HL-60 (cell line): ENCODE measurements around the gene SMYD1.
A peak's percentile ranks its signal among the peaks of the same experiment; 100 is the strongest.

Experiments used
- DNase-seq, 2 experiments: peaks; one replicate each; pipeline ENCODE4 v3.0.0-alpha.2; 2010 to 2020; ENCODE audit warnings: low read depth in 1 of 2, low spot score in 1 of 2
- H3K27ac ChIP-seq: fragments of 250-450 bp; sonication (Bioruptor Pico); replicated peaks from 2 replicates; pipeline ENCODE4 v1.5.1; 2020; ENCODE audit warnings: mild to moderate bottlenecking, moderate library complexity
- H3K27me3 ChIP-seq: fragments of 250-450 bp; sonication (Bioruptor Pico); 2 replicates; pipeline ENCODE4 v1.5.1; 2021; ENCODE audit warnings: mild to moderate bottlenecking, moderate library complexity; ENCODE audit not compliant: insufficient read depth, poor library complexity, severe bottlenecking
- H3K4me3 ChIP-seq: replicated peaks from 2 replicates; pipeline ENCODE4 v1.5.1; 2011; ENCODE audit warnings: mild to moderate bottlenecking, control low read depth, low read length; ENCODE audit not compliant: insufficient read depth
- CTCF ChIP-seq: IDR thresholded peaks from one replicate; pipeline ENCODE4 v1.5.1; 2011; ENCODE audit warnings: low read length, control low read depth, inconsistent platforms; ENCODE audit not compliant: insufficient read depth
- GABPA ChIP-seq: IDR thresholded peaks from 2 replicates; pipeline ENCODE4 v1.6.1; 2012; ENCODE audit warnings: low read depth
- POLR2AphosphoS5 ChIP-seq: IDR thresholded peaks from 2 replicates; pipeline ENCODE4 v1.6.1; 2012; ENCODE audit warnings: low read depth
- SPI1 ChIP-seq: IDR thresholded peaks from 2 replicates; pipeline ENCODE4 v1.6.1; 2012; ENCODE audit warnings: low read depth, mild to moderate bottlenecking, borderline replicate concordance
- TF ChIP-seq, protein P1 (sequence below): IDR thresholded peaks from 2 replicates; pipeline ENCODE4 v1.6.1; 2012; ENCODE audit warnings: low read depth; ENCODE audit not compliant: insufficient replicate concordance

SMYD1 gene

DNA sequence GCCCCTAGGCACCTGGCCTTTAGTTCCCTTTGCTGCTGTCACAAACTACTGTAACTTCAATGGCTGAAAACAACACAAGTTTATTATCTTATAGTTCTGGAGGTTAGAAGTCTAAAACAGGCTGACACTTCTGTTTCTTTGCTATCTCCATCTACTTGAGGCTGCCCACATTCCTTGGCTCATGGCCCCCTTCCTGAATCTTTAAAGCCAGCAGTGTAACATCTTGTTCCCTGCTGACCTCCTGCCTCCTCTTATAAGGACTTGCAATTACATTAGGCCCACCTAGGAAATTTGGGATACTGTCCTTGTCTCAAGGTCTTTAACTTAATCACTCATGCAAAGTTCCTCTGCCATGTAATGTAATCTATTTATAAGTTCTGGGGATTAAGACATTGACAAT is 6.5 kb downstream of the SMYD1 start:
- Histone ChIP-seq H3K27ac (peak overlapping the region; percentile 38; the same call in 1 of the 2 replicates), H3K27me3 (no peaks in the 10 kb centered on the region), H3K4me3 (no peak overlapping the region)
- TF ChIP-seq CTCF (no peak), POLR2AphosphoS5 (no peak), GABPA (no peak), SPI1 (no peak)
- TF ChIP-seq, protein P1, sequence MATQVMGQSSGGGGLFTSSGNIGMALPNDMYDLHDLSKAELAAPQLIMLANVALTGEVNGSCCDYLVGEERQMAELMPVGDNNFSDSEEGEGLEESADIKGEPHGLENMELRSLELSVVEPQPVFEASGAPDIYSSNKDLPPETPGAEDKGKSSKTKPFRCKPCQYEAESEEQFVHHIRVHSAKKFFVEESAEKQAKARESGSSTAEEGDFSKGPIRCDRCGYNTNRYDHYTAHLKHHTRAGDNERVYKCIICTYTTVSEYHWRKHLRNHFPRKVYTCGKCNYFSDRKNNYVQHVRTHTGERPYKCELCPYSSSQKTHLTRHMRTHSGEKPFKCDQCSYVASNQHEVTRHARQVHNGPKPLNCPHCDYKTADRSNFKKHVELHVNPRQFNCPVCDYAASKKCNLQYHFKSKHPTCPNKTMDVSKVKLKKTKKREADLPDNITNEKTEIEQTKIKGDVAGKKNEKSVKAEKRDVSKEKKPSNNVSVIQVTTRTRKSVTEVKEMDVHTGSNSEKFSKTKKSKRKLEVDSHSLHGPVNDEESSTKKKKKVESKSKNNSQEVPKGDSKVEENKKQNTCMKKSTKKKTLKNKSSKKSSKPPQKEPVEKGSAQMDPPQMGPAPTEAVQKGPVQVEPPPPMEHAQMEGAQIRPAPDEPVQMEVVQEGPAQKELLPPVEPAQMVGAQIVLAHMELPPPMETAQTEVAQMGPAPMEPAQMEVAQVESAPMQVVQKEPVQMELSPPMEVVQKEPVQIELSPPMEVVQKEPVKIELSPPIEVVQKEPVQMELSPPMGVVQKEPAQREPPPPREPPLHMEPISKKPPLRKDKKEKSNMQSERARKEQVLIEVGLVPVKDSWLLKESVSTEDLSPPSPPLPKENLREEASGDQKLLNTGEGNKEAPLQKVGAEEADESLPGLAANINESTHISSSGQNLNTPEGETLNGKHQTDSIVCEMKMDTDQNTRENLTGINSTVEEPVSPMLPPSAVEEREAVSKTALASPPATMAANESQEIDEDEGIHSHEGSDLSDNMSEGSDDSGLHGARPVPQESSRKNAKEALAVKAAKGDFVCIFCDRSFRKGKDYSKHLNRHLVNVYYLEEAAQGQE, result no peak
- DNase-seq, result no peak

- TF ChIP-seq GABPA, result no peak
- TF ChIP-seq, protein P1, result peak; percentile 28
- TF ChIP-seq POLR2AphosphoS5, result no peak
- no peak for TF ChIP-seq CTCF
- Histone ChIP-seq H3K27ac (peak overlapping the region; percentile 38), H3K4me3 (no peak overlapping the region), H3K27me3 (no peaks in the 10 kb centered on the region)
- DNase-seq, result peak; percentile 43 to 62
Observed at GRCh38 chr2:88074854-88075292, 7.2 kb downstream of the SMYD1 start.

- DNase-seq, result no peak
- Histone ChIP-seq H3K27me3 (no peaks in the 10 kb centered on the region), H3K27ac (no peak overlapping the region), H3K4me3 (no peak overlapping the region)
- no peak for TF ChIP-seq SPI1
- TF ChIP-seq, protein P1, result no peak
- TF ChIP-seq POLR2AphosphoS5, result no peak
- no peak for TF ChIP-seq CTCF
- TF ChIP-seq GABPA, result no peak
Observed at GRCh38 chr2:88077080-88077479, 9.5 kb downstream of the SMYD1 start.
